UCSD-AML1 (cell line): ENCODE results near the gene AGAP1.

Experiments used
- DNase-seq: peaks from one replicate; lab custom pipeline; 2025; ENCODE audit not compliant: unreplicated experiment; lab: John Stamatoyannopoulos, UW

The AGAP1 gene

GRCh38 chr2:235546151-235546435 lies 52.2 kb downstream of the AGAP1 start:
- no peak for DNase-seq

DNA sequence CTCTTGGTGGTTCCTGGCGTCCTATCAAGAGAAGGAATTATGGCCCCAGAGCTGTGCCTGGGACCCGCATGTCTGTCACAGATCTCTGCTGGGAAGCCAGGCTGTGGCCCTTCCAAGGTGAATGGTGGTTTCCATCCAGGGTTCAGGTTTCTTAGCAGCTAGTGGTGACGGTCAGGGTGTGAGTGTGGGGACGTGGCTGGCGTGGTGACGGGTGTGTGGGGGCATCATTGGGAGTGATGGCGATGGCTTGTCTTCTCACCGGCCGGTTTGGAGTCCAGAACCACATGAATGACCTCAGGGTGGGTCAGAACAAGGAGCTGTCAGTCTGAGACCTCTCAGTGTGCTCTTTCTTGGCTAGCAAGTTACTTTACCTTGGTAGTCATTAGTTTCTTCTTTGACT lies 52.6 kb downstream of the AGAP1 start:
- DNase-seq = no peak

- DNase-seq = no peak
Measured at GRCh38 chr2:235549735-235550377, 56.0 kb downstream of the AGAP1 start.

DNA sequence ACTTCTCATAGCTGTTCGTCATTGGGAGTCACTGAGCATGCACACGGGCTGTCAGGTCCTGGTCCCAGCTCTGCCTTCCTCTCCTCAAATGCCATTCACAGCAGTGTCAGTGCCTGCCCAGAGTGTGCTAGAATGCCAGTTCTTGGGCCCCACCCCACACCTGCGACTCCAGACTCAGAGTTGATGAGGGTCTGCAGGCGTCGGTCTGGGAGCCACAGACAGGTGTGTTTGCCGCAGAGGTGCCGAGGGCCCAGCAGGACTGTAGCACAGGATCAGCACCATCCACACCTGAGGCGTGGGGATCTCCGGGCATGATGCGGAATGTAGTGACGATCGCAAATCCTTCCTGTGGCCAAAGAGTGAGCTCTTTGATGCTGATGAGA lies 56.5 kb downstream of the AGAP1 start:
- no peak for DNase-seq

DNA sequence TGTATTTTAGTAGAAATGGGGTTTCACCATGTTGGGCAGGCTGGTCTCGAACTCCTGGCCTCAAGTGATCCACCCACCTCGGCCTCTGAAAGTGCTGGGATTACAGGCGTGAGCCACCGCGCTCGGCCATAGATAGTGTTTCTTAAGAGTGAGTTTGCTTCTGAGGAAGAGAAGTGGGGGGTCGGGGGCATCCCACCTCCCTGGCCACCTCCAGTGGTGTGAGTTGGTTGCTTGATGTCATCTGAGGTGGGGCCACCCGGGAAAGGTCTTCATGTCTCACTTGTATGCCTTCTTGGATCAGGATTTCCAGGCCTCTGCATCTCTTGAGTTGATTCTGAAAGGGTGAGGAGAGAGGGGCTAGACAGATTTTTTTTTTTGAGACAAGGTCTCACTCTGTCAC lies 57.1 kb downstream of the AGAP1 start:
- no peak for DNase-seq

- peak; percentile 58 for DNase-seq
Measured at GRCh38 chr2:235551965-235552364, 58.1 kb downstream of the AGAP1 start.

GRCh38 chr2:235552671-235553070 lies 58.8 kb downstream of the AGAP1 start:
- no peak for DNase-seq

DNA sequence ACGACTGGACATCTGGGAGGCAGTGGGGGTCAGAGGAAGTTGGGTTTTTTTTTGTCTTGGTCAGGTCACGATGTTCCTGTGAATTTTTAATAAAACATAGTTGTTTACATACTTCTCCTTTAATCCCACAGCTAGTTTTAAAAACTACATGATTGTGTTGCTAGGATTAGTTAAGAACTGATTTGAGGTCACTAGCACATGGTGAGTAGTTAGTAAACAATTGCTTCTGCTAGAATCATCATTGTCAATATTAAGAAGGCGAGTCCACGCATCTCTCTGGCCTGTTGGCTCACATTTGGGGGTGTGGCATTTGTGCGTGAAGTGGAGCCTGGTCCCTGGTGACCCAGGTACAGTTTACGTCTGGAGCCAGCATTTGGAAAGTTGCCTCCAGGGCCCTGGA lies 59.4 kb downstream of the AGAP1 start:
- DNase-seq = no peak

GRCh38 chr2:235553696-235554100 lies 59.9 kb downstream of the AGAP1 start:
- DNase-seq = no peak

GRCh38 chr2:235554385-235554784 lies 60.5 kb downstream of the AGAP1 start:
- DNase-seq = no peak

DNA sequence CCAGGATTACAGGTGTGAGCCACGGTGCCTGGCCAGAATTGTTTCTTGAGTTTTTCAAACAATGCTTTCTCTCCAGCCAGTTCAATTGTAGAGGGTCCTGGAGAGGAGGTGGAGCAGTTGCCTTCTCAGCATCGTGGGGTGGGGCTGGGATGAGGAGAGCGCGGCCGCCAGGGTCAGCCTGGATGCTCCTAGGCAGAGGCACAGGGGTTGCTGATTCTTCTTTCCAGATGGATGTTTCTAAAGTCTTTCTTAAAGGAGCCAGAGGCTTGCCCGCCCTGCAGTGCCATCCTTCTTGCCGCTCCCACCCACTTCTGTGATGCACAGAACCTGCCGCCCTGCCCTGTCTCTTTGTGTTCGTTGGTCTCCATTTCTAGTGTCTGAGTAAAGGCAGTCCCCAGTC lies 61.1 kb downstream of the AGAP1 start:
- no peak for DNase-seq

- DNase-seq = peak; percentile 32
Measured at GRCh38 chr2:235555371-235555770, 61.5 kb downstream of the AGAP1 start.

DNA sequence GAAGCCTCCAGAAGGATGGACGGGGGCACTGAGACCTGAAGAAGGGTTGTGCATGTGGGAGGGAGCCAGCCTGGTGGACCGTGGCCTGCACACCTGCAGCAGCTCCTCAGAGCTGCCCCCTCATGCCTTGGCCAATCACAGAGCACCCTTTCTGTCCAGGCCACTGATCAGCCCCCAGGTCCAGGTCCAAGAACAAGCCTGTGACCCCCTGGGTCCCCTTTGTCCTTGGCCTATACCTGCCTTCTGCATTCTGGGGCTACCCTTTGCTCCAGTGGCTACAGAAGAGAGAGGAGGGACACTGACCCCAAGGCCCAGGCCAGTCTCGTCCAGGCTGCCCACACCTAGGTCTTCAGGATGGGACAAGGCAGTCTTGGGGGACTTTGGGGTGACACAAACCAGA lies 62.2 kb downstream of the AGAP1 start:
- no peak for DNase-seq

- no peak for DNase-seq
Measured at GRCh38 chr2:235556901-235557300, 63.1 kb downstream of the AGAP1 start.

DNA sequence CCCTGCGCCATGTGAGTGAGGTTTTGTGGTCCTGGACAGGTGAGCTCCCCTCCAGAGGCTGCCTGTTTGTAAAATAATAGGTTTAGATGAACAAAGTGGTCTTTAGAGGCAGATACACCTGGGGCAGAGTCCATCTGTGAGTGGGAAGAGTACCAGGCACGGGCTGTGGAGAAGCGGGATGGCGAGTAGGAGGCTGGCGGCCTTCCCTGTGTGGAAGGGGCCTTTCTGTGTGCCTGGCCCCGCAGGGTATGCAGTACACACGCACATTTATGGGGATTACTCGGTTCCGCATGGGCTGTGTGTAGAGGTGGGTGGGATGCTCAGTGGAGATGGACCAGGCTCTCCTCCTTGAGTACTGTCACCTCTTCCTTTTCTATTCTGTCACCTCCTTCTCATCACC lies 64.1 kb downstream of the AGAP1 start:
- no peak for DNase-seq

DNA sequence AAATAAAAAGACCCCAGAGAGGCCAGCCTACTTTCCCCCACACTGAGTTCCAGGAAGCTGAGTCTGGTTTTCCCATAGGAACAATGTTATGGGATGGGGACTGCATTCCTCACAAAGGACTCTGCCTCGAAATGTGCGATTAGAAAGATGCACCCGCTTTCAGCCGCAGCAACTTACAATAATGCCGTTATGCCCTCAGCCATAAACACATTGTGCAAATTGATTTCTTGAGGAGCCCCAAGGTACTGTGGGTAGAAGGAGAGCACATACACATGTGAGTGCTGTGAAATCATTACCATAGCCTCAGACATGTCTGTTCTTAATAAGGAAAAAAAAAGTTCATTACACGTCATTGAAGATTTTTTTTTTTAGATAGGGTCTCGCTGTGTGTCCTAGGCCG lies 64.7 kb downstream of the AGAP1 start:
- no peak for DNase-seq

DNA sequence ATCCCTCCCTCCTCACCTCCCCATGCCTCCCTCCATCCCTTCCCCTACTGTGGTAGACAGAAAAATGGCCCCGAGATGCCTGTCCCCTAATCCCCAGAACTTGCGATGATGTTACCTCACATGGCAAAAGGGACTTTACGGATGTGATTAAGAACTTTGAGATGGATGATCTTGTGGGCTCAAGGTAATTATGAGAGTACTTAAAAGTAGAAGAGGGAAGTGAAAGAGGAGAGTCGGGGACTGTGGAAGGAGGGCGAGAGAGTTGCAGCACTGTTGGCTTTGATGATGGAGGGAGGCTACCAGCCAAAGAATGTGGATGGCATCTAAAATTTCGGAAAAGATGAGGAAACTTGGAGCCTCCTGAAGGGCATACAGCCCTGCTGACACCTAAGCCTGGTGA lies 66.5 kb downstream of the AGAP1 start:
- no peak for DNase-seq

GRCh38 chr2:235561450-235561849 lies 67.6 kb downstream of the AGAP1 start:
- no peak for DNase-seq

GRCh38 chr2:235562065-235562747 lies 68.4 kb downstream of the AGAP1 start:
- no peak for DNase-seq

- DNase-seq = no peak
Measured at GRCh38 chr2:235563056-235563910, 69.4 kb downstream of the AGAP1 start.

- no peak for DNase-seq
Measured at GRCh38 chr2:235564066-235564465, 70.2 kb downstream of the AGAP1 start.

DNA sequence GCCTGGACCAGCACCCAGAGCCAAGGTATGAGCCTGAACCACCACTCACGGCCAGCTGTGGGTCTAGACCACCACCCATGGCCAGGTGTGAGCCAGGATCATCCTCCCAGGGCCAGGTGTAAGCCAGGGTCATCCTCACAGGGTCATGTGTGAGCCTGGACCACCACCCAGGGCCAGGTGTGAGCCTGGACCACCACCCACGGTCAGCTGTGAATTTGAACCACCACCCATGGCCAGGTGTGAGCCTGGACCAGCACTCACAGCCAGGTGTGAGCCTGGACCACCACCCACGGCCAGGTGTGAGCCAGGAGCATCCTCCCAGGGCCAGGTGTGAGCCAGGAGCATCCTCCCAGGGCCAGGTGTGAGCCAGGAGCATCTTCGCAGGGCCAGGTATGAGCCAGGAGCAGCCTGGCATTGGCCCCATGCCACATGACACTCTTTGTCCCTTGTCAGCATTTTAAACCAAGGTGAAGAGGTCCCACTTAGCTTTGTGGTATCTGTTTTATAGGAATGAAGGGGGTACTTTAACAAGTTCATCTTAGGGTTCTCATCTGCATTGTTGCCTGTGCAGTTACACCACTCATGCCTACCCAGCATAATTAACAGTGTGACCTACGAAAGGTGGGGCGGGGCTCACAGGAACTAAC lies 71.2 kb downstream of the AGAP1 start:
- DNase-seq = no peak
